ENCODE measurements around the gene N4BP2. TPM values are rescaled to one million over a fixed set of nuclear protein-coding genes. Genes with fewer than 3 reads are reported as not detected.
"Not testable (repeated sequence)": the region's sequence is repeated elsewhere in the genome, so short reads cannot be mapped to it uniquely, and the experiment has no call there.

The N4BP2 gene
- polyA plus RNA-seq, 1 donor, result 10.3 TPM

DNA sequence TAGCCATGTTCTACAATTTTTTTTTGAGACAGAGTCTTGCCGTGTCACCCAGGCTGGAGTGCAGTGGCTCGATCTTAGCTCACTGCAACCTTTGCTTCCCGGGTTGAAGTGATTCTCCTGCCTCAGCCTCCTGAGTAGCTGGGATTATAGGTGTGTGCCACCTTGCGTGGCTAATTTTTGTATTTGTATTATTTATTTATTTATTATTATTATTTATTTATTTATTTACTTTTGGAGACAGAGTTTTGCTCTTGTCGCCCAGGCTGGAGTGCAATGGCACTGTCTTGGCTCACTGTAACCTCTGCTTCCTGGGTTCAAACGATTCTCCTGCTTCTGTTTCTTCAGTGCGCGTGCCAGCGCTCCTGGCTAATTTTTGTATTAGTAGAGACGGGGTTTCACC lies 36.8 kb downstream of the N4BP2 start:
- not testable (repeated sequence) for DNase-seq

DNA sequence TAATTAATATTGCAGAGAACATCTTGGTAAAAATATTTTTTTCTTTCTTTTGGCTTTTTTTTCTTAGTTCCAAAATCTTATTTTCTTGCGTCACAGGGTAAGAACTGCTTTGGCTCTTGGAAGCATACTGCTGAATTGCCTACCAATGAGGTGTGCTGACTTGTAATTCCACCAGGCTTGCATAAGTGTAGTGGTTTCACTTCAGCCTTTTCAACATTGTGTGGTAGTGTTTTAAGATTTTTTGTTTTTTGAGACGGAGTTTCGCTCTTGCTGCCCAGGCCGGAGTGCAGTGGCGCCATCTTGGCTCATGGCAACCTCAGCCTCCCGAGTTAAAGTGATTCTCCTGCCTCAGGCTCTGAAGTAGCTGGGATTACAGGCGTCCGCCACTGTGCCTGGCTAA lies 42.4 kb downstream of the N4BP2 start:
- no peak for DNase-seq

DNA sequence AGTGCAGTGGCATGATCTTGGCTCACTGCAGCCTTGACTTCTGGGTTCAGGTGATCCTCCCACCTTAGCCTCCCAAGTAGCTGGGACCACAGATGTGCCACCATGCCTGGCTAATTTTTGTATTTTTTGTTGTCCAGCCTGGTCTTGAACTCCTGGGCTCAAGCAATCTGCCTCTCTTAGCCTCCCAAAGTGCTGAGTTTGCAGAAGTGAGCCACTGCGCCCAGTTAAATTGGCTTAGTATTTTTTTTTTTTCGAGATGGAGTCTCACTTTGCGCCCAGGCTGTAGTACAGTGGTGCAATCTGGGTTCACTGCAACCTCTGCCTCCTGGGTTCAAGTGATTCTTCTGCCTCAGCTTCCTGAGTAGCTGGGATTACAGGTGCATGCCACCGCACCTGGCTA lies 50.5 kb downstream of the N4BP2 start:
- not testable (repeated sequence) for DNase-seq

DNA sequence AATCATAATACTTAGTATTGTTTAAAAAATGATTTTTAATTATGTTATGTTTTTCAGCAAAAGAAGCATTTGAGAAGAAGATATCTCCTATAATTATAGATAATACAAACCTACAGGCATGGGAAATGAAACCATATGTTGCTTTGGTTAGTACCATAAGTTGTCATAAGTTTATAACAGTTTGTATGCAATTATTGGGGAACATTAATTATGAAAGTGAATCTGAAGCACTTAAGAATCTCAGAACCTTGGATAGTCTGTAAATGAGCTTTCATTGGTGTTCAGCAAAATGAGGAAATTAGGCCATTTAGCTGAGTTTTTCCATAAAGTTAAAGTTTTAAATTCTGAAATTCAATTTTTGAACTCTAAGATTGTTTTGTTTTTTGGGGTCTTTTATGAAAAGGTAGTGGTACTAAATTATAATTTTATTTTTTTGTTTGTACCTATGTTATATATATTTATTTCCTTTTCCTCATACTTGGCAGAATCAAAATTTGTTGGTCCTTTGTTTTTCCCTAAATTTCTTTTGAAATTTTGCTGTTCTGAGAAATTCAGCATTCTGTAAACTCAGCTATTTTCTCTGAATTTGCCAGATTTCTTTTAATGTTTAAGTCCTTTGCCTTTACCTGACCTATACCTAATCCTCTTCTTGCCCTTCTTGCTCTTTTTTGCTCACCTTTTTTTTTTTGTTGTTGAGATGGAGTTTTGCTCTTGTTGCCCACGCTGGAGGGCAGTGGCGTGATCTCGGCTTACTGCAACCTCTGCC lies 55.6 kb downstream of the N4BP2 start:
- no peak for DNase-seq

DNA sequence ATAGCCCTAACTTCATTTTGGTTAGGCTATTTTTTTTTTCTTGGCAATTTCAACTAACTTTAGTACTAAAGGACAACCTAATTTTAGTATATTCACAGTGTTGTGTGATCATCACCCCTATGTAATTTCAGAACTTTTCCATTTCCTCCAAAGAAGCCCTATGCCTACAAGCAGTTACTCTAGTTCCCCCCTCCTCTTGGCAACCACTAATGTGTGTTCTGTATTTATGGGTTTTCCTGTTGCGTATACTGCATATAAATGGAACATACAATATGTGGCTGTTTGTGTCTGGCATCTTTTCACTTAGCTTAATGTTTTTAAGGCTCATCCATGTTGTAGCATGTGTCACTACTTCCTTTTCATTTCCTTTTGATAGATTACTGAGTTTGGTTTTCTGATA lies 57.6 kb downstream of the N4BP2 start:
- no peak for DNase-seq

DNA sequence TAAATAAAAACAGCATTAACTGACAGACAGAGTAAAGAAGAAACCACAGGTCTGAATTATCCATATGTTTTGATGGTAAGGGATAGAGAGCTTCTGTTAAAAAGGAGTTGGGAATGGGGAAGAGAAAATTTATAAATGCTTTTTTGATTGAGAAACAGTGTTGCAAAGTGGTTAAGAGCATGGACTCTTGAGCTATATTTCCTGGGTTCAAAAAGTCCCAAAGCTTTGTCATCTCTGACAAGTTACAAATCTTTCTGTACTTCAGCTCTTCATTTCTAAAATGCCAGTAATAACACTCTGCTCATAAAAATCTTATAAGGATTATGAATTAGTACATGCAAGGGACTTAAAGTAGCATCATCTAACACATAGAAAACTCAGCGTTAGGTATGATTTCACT lies 62.2 kb downstream of the N4BP2 start:
- DNase-seq, result no peak

DNA sequence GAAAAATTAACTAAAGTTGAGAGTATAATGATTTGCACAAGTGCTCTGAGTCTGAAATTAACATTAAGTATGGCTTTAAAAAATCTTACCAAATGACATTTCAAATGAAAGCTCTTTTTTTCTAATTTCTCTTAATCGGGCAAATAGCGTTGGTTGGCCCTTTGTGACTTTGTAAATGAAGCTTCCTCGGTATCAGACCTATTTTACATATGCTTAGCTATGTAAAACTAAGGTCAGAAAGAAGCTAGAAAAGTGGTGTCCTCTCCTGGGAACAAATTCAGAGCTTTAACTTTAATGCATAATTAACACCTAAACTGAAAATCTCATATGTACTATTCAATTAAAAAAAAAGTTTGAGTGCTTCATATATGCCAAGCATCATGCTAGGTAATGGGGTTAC lies 62.7 kb downstream of the N4BP2 start:
- DNase-seq, result no peak

DNA sequence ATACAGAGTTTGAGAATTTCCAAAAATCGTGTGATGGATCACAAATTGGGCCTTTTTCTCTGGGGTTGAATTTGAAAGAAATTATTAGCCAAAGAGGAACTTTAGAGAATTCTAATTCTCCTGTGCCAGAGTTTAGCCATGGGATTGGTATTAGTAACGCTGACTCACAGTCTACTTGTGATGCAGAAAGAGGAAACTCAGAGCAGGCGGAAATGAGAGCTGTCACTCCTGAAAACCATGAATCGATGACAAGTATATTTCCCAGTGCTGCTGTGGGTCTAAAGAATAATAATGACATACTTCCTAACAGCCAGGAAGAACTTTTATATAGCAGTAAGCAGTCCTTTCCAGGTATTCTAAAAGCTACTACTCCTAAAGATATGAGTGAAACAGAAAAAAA lies 64.9 kb downstream of the N4BP2 start:
- DNase-seq, result peak; percentile 11

DNA sequence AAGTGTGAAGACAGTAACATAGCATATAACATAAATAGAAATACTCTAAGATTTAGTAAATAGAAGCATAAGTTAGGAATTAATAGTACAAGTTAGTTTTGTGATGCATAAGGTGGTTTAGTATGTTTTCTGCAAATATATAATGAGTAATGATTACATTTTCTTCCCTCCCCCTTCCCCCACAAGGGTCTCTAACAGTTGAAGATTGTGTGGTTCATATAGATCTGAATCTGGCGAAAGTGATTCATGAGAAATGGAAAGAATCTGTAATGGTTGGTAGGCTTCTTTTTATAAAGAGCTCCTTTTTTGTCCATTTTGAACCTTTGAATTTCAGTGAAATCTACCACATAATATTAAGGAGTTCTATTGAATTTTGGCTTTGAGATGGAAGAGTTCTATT lies 66.3 kb downstream of the N4BP2 start:
- no peak for DNase-seq

DNA sequence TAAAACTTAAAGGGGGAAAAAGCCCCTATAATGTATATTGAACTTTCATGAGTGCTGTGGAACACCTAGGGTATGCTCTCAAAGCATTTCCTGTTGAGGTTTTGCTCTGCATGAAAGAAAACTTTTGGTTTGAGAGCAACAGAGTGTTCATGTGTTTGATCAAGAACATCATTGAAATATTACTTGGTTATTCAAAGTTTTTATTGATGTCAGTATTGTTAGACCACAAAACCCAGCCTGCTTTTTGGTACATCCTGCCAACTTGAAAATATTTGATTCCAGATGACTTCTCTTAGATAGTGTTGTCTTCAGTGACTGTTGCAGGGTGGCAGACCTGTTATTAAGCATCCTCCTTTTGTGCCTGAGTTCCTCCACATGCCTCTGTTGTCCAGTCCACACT lies 68.0 kb downstream of the N4BP2 start:
- no peak for DNase-seq

DNA sequence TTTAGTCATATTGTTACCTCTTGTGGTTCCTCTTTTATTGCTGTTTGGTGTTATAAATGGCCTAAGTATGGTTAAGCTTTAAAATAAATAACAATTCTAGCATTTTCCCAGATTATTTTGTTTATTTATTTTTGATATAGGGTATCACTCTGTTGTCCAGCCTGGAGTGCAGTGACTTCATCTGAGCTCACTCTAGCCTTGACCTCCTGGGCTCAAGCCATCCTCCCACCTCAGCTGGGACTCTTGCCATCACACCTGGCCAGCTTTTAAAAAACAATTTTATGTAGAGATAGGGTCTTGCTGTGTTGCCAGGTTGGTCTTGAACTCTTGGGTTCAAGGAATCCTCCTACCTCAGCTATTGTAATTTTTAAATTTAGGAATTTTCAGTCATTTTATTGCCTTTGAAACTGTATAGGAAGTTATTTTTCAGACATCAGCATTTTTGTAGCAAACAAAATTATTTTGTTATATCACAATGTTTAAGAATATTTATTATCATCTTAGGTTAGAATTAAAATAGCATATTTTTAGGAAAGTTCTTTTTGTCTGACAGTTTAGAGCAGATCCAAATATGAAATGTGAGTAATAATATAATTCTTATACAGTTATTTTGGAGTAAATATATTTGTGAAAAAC lies 73.9 kb downstream of the N4BP2 start:
- no peak for DNase-seq

DNA sequence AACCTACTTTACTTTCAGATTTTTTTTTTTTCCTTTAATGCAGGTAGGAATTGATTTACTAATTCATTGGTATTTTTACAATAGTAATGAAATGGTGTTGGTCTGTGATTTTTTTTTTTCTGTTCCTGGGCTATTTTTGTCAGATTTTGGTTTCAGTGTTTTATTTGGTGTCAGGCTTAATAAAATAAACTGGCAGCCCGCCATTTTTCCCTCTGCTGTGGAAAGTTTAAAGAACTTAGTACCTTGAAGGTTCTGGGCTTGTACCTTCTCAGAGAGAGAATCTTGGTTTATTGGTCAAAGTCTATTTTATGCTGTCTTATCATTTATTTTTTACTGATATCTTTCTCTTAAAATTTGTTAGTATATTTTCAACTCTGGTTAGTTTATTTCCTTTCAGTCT lies 76.2 kb downstream of the N4BP2 start:
- DNase-seq, result no peak

DNA sequence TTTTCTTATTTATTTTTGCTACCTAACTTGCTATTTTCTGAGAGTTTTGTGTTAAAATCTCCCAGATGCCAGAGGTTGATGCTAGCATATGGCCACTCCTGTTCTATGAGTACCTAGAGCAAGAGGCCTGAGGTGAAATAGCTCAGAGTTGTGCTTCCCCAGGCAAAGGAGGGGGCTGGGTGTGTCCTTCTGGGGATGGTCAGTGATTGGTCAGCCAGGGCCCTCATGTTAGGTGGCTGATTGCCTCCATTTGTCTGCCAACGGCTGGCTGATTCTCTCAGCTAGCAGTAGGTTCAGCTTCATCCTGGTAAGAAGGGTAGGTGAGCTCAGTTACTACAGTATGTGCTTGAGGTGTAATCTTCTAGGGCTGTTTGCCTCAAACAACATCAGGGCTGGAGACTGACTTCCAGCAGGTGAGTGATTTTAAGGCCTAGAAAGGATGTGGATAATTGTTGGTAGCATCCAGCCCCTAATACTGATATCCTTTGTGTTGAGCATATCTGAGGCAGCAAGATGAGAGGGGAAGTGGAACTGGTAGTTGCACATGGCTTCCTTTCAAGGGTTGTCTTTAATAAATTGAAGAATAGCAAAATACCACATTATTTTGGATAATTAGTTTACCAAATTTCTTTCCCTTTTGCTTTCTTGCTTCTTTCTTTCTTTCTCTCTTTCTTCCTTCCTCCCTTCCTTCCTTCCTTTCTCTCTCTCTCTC lies 77.7 kb downstream of the N4BP2 start:
- DNase-seq, result no peak

DNA sequence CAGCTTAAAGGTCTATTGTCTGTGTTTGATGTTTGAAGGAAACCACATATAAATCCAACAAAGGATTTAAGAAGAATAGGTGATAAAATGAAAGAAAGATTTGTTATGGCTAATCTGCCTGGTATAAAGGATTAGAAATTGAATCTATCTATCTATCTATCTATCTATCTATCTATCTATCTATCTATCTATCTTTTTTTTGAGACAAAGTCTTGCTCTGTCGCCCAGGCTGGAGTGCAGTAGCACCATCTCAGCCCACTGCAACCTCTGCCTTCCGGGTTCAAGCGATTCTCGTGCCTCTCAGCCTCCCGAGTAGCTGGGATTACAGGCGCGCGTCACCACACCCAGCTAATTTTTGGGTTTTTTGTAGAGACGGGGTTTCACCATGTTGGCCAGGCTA lies 79.6 kb downstream of the N4BP2 start:
- not testable (repeated sequence) for DNase-seq

DNA sequence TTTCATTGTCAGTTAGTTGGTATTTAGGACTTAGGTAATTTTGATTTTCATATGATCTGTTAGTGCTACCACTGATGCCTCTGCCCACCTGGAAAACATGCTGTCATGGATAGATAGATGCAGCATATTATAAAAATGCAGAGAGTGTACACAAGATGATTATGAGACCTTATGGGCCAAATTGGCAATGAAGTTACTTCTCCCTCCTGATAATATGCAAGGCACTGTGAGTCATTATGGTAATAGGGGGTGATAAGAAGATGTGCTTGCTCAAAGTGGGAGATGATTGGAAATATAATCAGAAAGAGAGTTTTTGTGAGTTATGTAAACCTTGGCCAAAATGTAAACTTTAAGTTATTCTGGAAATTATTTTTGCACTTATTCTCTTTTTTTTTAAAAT lies 83.5 kb downstream of the N4BP2 start:
- no peak for DNase-seq

DNA sequence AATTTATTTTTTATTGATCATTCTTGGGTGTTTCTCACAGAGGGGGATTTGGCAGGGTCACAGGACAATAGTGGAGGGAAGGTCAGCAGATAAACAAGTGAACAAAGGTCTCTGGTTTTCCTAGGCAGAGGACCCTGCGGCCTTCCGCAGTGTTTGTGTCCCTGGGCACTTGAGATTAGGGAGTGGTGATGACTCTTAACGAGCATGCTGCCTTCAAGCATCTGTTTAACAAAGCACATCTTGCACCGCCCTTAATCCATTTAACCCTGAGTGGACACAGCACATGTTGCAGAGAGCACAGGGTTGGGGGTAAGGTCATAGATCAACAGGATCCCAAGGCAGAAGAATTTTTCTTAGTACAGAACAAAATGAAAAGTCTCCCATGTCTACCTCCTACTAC lies 83.9 kb downstream of the N4BP2 start:
- DNase-seq, result not testable (repeated sequence)

DNA sequence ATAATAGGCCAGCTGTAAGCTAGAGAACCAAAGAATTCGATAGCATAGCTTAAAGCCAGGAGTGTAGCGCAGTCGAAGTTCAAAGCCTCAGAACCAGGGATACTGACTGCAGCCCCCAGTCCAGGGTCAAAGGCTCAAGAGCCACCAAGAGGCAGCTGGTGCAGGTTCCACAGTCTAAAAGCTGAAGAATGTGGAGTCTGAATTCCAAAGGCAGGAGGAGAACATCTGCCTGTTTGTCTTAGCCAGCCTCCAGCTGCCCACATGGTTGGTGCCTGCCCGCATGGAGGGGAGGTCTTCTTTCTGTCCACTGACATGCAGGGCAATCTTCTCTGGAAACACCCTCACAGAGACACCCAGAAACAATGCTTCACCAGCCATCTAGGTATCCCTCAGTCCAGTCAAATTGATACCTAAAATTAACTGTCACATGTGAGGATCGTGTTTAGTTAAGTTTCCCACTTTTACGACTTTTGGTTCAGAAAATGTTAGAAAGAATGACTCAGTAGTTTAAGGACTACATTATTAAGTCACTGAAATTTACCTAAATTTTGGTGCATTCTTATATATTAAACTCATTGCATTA lies 87.4 kb downstream of the N4BP2 start:
- no peak for DNase-seq

DNA sequence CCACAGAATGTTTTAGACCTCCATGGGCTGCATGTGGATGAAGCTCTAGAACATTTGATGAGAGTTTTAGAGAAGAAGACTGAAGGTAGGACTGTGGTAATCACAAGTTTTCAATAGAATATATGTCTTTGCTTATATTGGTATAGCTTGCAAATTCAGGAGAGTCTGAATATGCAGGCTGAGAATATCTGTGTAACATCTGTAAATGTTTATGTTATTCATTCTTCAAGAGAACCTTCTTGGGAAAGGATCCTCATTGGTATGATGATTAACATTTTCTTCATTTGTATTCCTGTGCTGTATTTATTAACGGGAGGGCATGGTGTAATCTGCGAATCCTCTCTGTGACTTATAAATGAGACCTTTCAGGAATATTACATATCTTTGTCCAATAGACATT lies 88.1 kb downstream of the N4BP2 start:
- no peak for DNase-seq

DNA sequence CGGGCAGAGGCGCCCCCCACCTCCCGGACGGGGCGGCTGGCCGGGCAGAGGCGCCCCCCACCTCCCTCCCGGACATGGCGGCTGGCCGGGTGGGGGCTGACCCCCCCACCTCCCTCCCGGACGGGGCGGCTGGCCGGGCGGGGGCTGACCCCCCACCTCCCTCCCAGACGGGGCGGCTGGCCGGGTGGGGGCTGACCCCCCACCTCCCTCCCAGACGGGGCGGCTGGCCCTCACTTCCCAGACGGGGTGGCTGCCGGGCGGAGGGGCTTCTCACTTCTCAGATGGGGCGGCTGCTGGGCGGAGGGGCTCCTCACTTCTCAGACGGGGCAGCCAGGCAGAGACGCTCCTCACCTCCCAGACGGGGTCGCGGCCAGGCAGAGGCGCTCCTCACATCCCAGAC lies 90.8 kb downstream of the N4BP2 start:
- DNase-seq, result not testable (repeated sequence)

DNA sequence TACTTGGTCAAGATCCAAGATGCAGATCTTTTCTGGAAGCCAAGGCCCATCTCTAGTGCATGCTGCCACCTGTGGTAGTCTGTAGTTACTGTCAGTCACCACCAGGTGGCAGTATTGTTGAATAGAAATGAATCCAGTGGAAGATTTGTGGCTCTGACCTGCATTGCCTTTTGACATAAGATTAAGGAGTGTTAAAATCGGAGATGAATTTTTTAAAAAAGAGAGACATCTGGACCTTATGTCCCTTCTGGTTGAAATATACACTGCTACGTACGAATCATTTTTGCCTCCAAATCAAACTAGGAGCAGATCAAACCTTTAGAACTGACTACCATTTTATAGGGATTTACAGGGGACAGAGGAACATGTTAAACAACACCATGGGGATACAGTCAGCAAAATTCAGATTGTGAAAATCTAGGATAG lies 93.3 kb downstream of the N4BP2 start:
- DNase-seq, result peak; percentile 42

DNA sequence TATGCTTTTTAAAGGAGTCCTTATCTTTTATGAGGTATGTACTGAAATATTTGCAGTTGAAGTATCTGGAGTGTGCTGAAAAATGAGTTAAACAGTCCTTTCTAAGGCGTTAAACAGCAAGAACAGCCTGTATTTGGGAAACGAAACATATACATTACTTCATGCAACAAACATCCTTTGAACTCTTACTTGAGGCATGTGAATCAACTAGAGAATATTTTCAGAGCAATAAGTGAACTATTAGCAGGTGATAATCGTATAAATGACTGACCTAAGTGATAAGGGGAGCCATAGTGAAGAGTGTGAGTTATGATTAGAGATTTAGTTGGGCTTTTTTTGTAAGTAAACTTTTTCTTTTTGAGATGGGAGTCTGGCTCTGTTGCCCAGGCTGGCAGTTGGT lies 94.3 kb downstream of the N4BP2 start:
- no peak for DNase-seq

DNA sequence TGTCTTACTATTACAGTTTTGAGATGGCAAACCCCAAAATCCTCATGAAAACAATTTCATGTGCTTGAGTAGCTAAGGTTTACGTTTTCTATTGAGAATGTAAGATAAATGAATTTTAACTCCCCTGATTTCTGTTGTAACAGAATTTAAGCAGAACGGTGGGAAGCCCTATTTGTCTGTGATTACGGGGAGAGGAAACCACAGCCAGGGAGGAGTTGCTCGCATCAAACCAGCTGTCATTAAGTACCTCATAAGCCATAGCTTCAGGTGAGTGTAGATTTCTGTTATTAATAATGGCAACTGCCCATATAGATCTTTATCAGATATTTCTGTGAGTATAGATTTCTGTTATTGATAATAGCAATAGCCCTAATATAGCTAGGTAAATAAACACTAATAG lies 96.0 kb downstream of the N4BP2 start:
- no peak for DNase-seq

DNA sequence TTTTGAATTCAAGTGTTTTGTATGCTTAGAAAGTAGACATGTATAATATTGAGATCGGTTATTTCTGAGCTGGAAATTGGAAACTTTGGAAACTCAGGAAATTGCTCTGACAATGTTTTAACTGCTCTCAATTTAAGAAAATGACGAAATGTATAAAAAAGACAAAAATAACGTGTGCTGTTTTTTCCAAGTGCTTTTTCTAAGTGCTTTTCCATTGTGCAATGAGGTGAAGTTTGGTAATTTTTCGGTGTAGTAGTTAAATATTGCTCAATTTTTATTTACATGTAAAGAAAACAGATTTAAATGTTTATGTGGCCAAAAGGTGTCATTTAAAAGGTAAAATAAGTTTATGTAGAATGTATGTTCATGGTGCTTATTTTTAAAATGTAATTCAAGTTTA lies 100.8 kb downstream of the N4BP2 start:
- no peak for DNase-seq

DNA sequence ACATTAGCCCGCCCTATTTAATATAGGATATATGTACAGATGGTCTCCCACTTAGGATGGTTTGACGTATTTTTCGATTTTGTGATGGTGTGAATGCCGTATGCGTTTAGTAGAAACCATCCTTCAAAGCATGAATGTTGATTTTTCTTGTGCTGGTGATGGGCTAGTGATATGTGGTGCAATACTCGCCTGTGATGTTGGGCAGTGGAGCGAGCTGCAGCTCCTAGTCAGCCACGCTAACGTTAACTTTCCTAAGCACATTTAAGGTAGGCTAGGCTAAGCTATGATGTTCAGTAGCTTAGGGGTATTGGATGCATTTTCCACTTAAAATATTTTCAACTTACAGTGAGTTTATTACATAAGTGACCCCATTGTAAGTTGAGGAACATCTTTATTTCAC lies 103.6 kb downstream of the N4BP2 start:
- no peak for DNase-seq
